Mucosa of gallbladder (tissue), 1 donor: ENCODE measurements around the gene CYP1A2. TPM values are rescaled to one million over a fixed set of nuclear protein-coding genes. Genes with fewer than 3 reads are reported as not detected.
"Not testable (repeated sequence)": the region's sequence is repeated elsewhere in the genome, so short reads cannot be mapped to it uniquely, and the experiment has no call there.

Source experiments
- DNase-seq: peaks from one replicate; pipeline ENCODE4 v3.0.0-alpha.2; 2020; ENCODE audit warnings: low spot score
- total RNA-seq: library from RNA; stranded (reverse); gene quantifications from one replicate; pipeline ENCODE4 v1.2.1, GENCODE V29; 2021
- donor health status: DM: no; HTN: no; CAD: no.

Gene CYP1A2
- total RNA-seq, 1 donor from 2014 or later = 0.14 TPM

GRCh38 chr15:74738239-74738638, 10.4 kb upstream of the CYP1A2 start:
- DNase-seq = not testable (repeated sequence)

DNA sequence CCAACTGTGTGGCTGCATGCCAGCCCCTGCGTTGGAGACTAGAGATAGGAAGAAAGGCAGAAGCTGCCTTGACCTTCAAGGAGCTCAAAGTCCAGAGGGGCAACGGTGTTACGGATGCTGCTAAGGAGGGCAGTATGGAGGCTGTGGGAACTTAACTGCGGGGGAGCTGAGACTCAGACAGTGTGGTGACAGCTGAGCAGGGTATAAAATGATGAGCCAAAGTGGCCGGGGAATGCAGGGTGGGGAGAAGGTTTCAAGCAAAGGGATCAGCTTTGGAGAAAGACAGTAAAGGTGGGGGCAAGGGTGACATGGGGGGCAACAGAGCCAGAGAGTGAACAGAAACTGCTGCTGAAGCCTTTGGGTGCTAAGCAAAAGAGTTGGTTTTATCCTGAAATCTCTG, 6.2 kb upstream of the CYP1A2 start:
- DNase-seq = no peak

DNA sequence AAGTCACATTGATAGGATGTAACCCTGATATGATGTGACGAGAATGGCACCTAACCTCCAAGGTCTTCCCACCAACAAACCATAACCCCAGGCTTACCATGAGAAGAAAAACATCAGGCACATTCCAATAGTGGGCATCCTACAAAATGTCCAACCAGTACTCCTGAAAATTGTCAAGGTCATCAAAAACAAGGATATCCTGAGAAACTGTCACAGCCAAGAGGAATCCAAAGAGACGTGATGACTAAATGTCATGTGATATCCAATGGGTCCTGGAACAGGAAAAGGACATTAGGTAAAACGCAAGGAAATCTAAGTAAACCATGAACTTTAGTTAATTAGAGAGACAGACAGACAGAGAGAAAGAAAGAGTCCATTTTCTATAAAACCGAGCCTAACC, 2.3 kb upstream of the CYP1A2 start:
- no peak for DNase-seq

DNA sequence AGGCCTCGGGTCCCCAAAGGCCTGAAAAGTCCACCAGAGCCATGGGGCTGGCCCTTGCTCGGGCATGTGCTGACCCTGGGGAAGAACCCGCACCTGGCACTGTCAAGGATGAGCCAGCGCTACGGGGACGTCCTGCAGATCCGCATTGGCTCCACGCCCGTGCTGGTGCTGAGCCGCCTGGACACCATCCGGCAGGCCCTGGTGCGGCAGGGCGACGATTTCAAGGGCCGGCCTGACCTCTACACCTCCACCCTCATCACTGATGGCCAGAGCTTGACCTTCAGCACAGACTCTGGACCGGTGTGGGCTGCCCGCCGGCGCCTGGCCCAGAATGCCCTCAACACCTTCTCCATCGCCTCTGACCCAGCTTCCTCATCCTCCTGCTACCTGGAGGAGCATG, 1.2 kb downstream of the CYP1A2 start:
- DNase-seq = no peak

DNA sequence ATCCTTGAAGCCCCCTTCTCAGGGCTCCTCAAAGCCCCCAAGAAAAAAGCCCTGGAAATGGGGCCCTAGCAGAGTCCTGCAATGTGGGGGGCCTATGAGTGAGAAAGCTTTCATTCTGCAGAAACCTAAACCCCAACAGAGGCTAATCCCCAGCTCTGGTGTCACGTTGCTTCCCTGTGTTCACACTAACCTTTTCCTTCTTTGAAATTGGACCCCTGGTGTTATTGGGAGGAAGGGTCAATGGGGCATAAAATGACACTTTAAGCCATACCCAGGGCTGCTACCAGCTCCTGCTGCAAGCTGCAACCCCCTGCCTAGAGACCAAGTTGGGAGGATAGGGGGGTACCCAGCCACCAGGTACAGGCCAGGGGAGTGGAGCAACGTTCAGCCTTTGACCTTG, 2.1 kb downstream of the CYP1A2 start:
- DNase-seq = no peak

- DNase-seq = no peak
Observed at GRCh38 chr15:74752011-74752410, 3.4 kb downstream of the CYP1A2 start.

GRCh38 chr15:74752531-74752930, 3.9 kb downstream of the CYP1A2 start:
- DNase-seq = no peak

DNA sequence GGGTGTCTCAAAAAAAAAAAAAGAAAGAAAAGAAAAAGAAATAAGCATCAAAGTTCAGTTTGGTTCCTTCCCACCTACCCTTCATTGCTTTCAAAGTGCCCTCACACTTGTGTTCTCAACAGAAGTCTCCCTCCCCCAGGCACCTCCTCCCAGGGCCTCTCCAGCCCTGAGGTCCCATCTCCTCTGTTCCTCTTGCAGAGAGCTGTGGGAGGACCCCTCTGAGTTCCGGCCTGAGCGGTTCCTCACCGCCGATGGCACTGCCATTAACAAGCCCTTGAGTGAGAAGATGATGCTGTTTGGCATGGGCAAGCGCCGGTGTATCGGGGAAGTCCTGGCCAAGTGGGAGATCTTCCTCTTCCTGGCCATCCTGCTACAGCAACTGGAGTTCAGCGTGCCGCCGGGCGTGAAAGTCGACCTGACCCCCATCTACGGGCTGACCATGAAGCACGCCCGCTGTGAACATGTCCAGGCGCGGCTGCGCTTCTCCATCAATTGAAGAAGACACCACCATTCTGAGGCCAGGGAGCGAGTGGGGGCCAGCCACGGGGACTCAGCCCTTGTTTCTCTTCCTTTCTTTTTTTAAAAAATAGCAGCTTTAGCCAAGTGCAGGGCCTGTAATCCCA, 6.1 kb downstream of the CYP1A2 start:
- DNase-seq = no peak

GRCh38 chr15:74758736-74759135, 10.1 kb downstream of the CYP1A2 start:
- DNase-seq = no peak

DNA sequence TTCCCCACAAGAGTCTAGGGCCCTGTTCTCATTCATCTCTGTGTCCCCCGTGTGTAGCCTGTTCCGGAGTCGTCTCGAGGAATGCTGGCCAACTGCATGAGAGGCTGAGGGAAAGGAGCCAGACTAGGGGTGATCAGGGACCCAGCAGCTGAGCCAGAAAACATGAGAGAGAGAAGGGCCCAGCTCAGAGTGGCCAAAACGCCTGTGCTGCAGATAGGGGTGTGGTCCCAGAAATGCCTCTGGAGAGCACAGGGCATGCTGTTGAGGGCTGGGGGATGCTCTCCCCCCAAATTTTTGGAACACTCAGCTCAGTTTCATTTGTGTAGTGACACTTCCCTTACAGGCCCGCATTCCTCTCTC, 14.1 kb downstream of the CYP1A2 start:
- DNase-seq = no peak

- DNase-seq = no peak
Observed at GRCh38 chr15:74763416-74763815, 14.8 kb downstream of the CYP1A2 start.

DNA sequence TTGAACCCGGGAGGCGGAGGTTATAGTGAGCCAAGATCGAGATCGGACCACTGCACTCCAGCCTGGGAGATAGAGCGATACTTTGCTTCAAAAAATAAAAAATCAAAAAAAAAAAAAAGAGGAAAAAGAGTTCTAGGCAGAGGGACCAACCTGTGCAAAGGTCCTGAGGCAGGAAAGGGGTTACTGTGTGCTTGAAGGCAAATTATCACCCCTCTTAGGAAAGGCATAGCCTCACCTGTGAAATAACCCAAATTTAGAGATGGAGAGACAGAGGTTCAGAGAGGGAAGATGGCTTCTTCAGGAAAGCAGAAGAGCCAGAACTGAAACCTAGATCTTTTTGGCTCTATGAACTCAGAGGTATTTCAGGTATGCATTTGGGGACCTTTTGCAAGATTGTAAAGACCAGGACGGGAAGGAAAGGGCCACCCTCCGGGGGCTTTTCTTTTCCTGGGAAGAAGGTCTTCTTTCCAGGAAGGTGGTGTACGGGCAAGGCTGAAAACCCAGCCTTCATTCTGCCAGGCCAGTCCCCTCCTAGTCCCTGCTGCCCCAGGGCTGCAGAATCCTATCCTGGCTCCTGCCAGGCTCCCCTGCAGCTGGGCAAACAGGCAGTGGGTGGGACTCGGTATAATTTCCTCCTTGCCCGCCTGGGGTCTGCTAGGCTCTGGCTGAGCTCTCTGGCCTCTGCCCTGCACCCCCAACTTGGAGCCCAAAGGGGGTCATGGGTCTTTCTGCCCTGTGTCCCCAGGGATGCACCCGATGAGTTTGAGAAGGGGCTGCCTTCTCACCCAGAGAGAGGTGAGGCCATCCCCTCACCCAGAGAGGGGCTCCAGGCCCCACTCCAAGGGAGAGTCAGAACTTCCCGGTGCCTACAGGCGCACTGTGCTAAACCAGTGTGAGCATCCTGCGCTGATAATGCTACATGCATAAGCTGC, 18.8 kb downstream of the CYP1A2 start:
- DNase-seq = no peak

DNA sequence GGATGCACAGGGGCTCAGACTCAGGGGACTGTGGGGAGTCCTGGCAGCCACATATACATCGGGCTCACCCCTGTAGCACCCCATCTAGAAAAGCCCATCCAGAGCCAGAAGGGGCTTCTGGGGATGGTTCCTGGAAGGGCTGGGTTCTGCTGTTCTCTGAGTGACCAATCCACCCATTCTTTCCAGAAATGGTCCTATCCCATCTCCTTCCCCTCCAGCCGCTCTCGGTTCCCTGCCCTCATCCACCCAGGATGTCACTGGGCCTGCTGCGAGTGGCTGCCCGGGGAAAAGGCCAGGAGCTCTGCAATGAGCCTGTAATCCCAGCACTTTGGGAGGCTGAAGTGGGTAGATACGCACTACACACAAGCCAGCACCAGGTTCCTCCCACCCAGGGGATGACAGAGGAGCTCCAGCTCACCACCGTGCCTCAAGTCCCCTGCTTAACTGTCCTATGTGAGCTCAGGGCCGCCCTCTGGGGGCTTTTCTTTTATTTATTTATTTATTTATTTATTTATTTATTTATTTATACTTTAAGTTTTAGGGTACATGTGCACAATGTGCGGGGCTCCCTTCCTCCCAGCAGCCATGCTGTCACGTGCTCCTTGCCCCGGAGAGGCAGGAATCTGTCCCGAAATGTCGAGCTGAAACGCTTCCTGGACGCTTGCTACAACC, 19.6 kb downstream of the CYP1A2 start:
- DNase-seq = no peak

DNA sequence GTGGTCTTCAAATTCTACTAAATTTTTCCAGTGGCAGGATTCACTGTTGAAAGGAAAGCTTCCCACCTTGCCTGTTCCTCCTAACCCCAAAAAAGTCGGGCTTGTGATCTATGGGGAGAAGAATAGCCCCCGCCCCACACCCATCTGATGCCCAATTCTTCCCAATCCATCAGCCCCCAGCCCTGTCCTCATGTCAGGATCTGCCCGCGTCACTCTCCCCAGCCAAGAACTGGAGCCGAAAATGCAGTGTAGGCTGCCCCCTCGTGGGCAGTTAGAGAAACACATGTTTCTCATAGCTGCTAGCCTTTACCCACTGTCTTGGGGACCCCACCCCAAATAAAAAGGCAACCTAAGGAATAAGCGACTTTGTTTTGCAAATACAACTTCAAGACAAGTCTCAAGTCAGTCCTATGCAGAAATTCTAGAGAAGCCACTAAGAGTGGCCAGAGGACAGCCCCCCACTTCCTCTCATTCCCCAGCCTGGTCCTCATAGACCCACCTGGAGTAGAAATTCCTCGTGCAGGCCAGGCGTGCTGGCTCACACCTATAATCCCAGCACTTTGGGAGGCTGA, 20.2 kb downstream of the CYP1A2 start:
- DNase-seq = no peak

DNA sequence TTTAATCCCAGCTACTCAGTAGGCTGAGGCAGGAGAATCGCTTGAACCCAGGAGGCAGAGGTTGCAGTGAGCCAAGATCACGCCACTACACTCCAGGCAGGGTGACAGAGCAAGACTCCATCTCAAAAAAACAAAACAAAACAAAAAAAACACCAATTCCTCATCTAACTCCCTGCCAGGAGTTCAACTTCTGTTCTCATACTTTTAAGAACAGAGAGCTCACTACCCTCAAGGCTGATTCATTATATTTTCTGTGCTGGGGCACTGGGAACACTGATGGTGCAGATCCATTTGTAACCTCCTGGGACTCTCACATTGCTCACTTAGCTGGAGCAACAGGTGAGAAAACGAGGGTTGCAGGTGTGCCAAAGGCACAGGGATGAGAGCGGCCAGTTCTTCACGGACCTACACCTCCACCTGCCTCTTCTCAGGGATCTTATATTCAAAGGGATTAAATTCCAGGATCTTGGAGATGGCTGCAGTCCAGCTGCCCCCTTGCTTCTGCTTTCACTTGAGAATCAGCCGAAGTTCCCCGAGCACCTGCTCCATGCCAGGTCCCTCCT, 20.9 kb downstream of the CYP1A2 start:
- no peak for DNase-seq

DNA sequence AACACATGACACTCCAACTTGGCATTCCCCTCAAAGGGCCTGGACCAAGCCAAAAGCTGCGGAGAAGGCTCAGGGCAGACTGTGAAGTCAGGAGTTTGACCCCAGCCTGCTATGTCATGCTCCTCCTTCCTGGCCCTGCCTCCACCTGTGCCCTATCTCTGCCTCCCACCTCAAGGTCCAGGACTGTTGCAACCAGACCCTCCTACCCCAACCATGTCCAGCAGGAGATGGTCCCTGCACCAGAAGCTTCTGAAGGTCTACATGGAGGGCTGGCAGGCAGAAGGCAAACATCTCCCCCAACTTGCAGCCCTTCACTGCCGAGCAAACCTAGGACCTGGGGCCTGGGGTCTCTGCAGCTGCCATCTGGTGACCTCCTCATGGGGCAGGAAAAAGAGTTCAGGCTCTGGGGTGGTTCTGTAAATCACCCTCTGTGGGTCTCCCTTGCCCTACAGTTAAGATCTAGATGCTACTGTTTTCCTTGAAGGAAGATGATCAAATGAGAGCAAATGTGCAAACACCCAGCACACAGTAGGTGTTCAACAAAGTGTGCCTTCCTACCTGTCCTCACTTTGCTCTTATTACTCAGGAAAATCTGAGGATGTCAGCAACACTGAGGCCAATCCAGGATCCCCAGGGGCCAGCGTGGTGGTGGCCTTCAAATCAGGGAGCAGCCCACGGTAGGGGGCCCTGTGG, 21.7 kb downstream of the CYP1A2 start:
- DNase-seq = no peak

GRCh38 chr15:74773329-74773728, 24.7 kb downstream of the CYP1A2 start:
- no peak for DNase-seq

DNA sequence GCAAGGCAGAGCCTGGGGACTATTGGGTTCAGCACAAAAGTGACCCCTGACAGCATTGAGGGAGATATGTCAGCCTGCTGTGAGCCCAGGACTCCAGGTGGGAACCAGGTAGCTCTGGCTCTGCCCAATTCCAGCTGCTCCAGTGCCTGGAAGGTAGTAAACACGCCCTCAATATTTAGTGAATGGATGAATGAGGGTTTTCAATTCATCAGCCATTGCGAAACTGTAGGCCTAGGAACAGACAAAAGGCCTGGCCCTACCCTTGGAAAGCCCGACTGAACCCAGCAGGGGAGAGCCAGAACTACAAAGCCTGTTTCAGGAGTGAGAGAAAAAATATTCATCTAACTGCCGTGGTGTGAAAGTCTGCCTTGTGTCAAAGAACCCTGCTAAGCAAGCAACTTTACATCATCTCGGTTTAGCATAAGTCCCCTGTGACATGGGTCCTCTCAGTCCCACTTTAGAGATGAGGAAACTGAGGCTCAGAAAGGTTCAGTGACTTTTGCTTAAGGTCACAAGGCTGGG, 25.1 kb downstream of the CYP1A2 start:
- DNase-seq = no peak

DNA sequence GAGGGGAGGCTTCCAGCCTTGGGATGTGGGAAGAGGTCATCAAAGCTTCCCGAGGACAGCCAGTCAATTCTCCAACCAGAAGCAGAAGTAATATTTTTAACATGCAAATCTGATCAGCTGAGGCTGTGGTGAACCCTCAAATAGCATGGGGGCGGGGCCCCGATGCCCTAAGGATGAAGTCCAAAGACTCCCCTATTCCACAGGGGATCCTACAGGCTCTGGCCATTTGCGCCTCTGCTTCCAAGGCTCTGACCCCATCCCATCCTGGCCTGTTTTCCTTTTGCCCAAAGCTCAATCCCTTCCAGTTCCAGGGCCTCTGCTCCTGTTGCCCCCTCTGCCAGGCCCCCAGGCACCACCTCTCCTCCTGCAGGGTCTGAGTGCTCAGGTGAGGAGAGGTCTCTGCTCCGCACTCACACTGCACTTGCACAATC, 26.5 kb downstream of the CYP1A2 start:
- no peak for DNase-seq

DNA sequence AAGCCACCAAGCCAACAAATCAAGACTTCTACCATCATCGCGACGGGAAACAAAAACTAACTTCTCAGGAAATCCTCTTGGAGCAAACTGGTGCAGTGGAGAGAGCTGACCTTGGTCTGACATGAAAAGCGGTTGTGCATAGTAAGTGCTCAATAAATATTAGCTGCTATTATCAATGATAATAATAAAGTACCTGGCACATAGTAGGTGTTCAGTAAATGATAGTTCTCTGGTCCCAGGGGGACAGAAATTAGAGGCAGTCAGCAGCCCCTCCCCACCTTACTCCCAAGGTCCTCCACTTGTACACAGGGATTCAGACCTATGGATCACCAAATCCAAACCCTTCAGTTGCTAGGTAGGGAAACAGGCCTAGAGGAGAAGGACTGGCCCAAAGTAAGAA, 27.2 kb downstream of the CYP1A2 start:
- no peak for DNase-seq
